ENCODE data around the gene CNOT4.

Gene CNOT4

GRCh38 chr7:135430626-135431025, 79.3 kb downstream of the CNOT4 start:
- DNase-seq (ENCODE audit: low spot score): no peak
- Histone ChIP-seq H4K91ac (ENCODE audit: low read depth, low read length, poor library complexity) (no peak overlapping the region), H2BK12ac (ENCODE audit: low read length) (no peak overlapping the region), H3K27me3 (ENCODE audit: control insufficient read depth in 3 of 3, insufficient read depth in 3 of 3, low read depth in 1 of 3, low read length in 3 of 3) (no peaks in the 10 kb centered on the region), H3K14ac (ENCODE audit: low read length) (no peak overlapping the region), H3K4me2 (ENCODE audit: insufficient read depth, low read length, poor library complexity, severe bottlenecking) (no peak overlapping the region), H3K4ac (ENCODE audit: low read length) (no peak overlapping the region), H2AFZ (ENCODE audit: low read length) (no peak overlapping the region), H4K8ac (ENCODE audit: low read depth, low read length) (no peak overlapping the region), H2BK120ac (ENCODE audit: low read depth, low read length) (no peak overlapping the region), H3K9me3 (replicated peaks in 1 of 2; ENCODE audit: control insufficient read depth in 2 of 2, insufficient read depth in 1 of 2, low read depth in 1 of 2, low read length in 2 of 2) (peaks cover 0 to 11% of the 10 kb centered on the region in 2 donors), H2AK5ac (ENCODE audit: low read depth, low read length) (no peak overlapping the region), H3K4me1 (ENCODE audit: control insufficient read depth in 2 of 2, insufficient read depth in 1 of 2, low read depth in 1 of 2, low read length in 2 of 2) (peaks cover 0 to 2% of the 10 kb centered on the region in 2 donors), H3K36me3 (replicated peaks in 1 of 2; ENCODE audit: control insufficient read depth in 2 of 2, insufficient read depth in 2 of 2, low read length in 2 of 2) (peaks cover 1 to 32% of the 10 kb centered on the region in 2 donors), H3K79me1 (ENCODE audit: low read depth, low read length) (peaks cover 2% of the 10 kb centered on the region), H2BK15ac (ENCODE audit: low read length) (no peak overlapping the region), H2BK5ac (ENCODE audit: low read length) (no peak overlapping the region), H3K18ac (ENCODE audit: low read length) (no peak overlapping the region), H3K27ac (replicated peaks; ENCODE audit: low read length) (no peak overlapping the region), H3K4me3 (ENCODE audit: low read length in 2 of 2) (no peak overlapping the region), H3K23ac (ENCODE audit: low read depth, low read length, poor library complexity) (no peak overlapping the region), H3K9ac (ENCODE audit: low read depth, low read length, poor library complexity) (no peak overlapping the region)
- no CpG with 5 or more reads among the region's 1 CpG for WGBS, 2 donors (ENCODE audit: extremely low coverage in 2 of 2, insufficient read length in 2 of 2, insufficient replicate concordance in 1 of 2)

GRCh38 chr7:135428879-135429278, 81.0 kb downstream of the CNOT4 start:
- no peak overlapping the region for H2BK120ac ChIP-seq (ENCODE audit: low read depth, low read length)
- peaks cover under 1 to 14% of the 10 kb centered on the region in 2 donors for H3K36me3 ChIP-seq (replicated peaks in 1 of 2; ENCODE audit: control insufficient read depth in 2 of 2, insufficient read depth in 2 of 2, low read length in 2 of 2)
- no CpG with 5 or more reads among the region's 1 CpG for WGBS, 2 donors (ENCODE audit: extremely low coverage in 2 of 2, insufficient read length in 2 of 2, insufficient replicate concordance in 1 of 2)
- H3K9me3 ChIP-seq (replicated peaks in 1 of 2; ENCODE audit: control insufficient read depth in 2 of 2, insufficient read depth in 1 of 2, low read depth in 1 of 2, low read length in 2 of 2): no peaks in the 10 kb centered on the region
- no peak overlapping the region for H2BK15ac ChIP-seq (ENCODE audit: low read length)
- H4K8ac ChIP-seq (ENCODE audit: low read depth, low read length): no peak overlapping the region
- no peak overlapping the region for H4K91ac ChIP-seq (ENCODE audit: low read depth, low read length, poor library complexity)
- H2BK5ac ChIP-seq (ENCODE audit: low read length): no peak overlapping the region
- no peak overlapping the region for H3K4me3 ChIP-seq (ENCODE audit: low read length in 2 of 2)
- H2AFZ ChIP-seq (ENCODE audit: low read length): no peak overlapping the region
- H2BK12ac ChIP-seq (ENCODE audit: low read length): no peak overlapping the region
- H3K27ac ChIP-seq (replicated peaks; ENCODE audit: low read length): no peak overlapping the region
- no peak overlapping the region for H3K23ac ChIP-seq (ENCODE audit: low read depth, low read length, poor library complexity)
- peaks cover 2% of the 10 kb centered on the region for H3K79me1 ChIP-seq (ENCODE audit: low read depth, low read length)
- no peak overlapping the region for H3K4ac ChIP-seq (ENCODE audit: low read length)
- no peak overlapping the region for H3K9ac ChIP-seq (ENCODE audit: low read depth, low read length, poor library complexity)
- no peak overlapping the region for H3K4me2 ChIP-seq (ENCODE audit: insufficient read depth, low read length, poor library complexity, severe bottlenecking)
- no peak overlapping the region for H3K14ac ChIP-seq (ENCODE audit: low read length)
- H3K27me3 ChIP-seq (ENCODE audit: control insufficient read depth in 3 of 3, insufficient read depth in 3 of 3, low read depth in 1 of 3, low read length in 3 of 3): no peaks in the 10 kb centered on the region
- no peak for DNase-seq (ENCODE audit: low spot score)
- no peak overlapping the region for H3K18ac ChIP-seq (ENCODE audit: low read length)
- no peak overlapping the region for H2AK5ac ChIP-seq (ENCODE audit: low read depth, low read length)
- peaks cover 0 to 2% of the 10 kb centered on the region in 2 donors for H3K4me1 ChIP-seq (ENCODE audit: control insufficient read depth in 2 of 2, insufficient read depth in 1 of 2, low read depth in 1 of 2, low read length in 2 of 2)

DNA sequence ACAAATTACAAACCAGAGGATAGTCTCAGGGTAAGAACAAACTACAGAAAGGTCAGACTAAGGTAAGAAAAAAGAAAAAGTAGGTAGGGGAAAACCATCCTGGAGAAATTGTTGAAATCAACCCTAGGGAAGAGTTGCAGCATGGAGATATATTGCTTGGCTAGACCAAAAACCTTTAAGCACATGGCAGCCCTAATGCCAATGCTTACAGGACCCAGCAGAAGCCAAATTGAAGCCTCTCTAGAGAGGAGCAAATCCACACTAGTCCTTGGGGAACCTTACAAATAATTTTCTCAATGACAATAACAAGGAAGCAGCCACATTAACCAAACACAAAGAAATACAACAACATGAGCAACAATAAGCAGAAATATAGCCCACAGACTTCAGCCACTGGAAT, 81.9 kb downstream of the CNOT4 start:
- no peak overlapping the region for H3K23ac ChIP-seq (ENCODE audit: low read depth, low read length, poor library complexity)
- H3K36me3 ChIP-seq (replicated peaks in 1 of 2; ENCODE audit: control insufficient read depth in 2 of 2, insufficient read depth in 2 of 2, low read length in 2 of 2): peaks cover 0 to 12% of the 10 kb centered on the region in 2 donors
- H3K4me1 ChIP-seq (ENCODE audit: control insufficient read depth in 2 of 2, insufficient read depth in 1 of 2, low read depth in 1 of 2, low read length in 2 of 2): peaks cover 0 to 2% of the 10 kb centered on the region in 2 donors
- no peak overlapping the region for H4K91ac ChIP-seq (ENCODE audit: low read depth, low read length, poor library complexity)
- H3K18ac ChIP-seq (ENCODE audit: low read length): no peak overlapping the region
- H3K79me1 ChIP-seq (ENCODE audit: low read depth, low read length): peaks cover 2% of the 10 kb centered on the region
- H2AK5ac ChIP-seq (ENCODE audit: low read depth, low read length): no peak overlapping the region
- H3K27me3 ChIP-seq (ENCODE audit: control insufficient read depth in 3 of 3, insufficient read depth in 3 of 3, low read depth in 1 of 3, low read length in 3 of 3): no peaks in the 10 kb centered on the region
- no peak overlapping the region for H3K4me2 ChIP-seq (ENCODE audit: insufficient read depth, low read length, poor library complexity, severe bottlenecking)
- H3K14ac ChIP-seq (ENCODE audit: low read length): no peak overlapping the region
- no peak overlapping the region for H2AFZ ChIP-seq (ENCODE audit: low read length)
- no peak for DNase-seq (ENCODE audit: low spot score)
- H3K27ac ChIP-seq (replicated peaks; ENCODE audit: low read length): no peak overlapping the region
- H3K9me3 ChIP-seq (replicated peaks in 1 of 2; ENCODE audit: control insufficient read depth in 2 of 2, insufficient read depth in 1 of 2, low read depth in 1 of 2, low read length in 2 of 2): no peaks in the 10 kb centered on the region
- no peak overlapping the region for H3K4me3 ChIP-seq (ENCODE audit: low read length in 2 of 2)
- no peak overlapping the region for H3K4ac ChIP-seq (ENCODE audit: low read length)
- H2BK5ac ChIP-seq (ENCODE audit: low read length): no peak overlapping the region
- H2BK12ac ChIP-seq (ENCODE audit: low read length): no peak overlapping the region
- H4K8ac ChIP-seq (ENCODE audit: low read depth, low read length): no peak overlapping the region
- H2BK15ac ChIP-seq (ENCODE audit: low read length): no peak overlapping the region
- H3K9ac ChIP-seq (ENCODE audit: low read depth, low read length, poor library complexity): no peak overlapping the region
- no peak overlapping the region for H2BK120ac ChIP-seq (ENCODE audit: low read depth, low read length)

DNA sequence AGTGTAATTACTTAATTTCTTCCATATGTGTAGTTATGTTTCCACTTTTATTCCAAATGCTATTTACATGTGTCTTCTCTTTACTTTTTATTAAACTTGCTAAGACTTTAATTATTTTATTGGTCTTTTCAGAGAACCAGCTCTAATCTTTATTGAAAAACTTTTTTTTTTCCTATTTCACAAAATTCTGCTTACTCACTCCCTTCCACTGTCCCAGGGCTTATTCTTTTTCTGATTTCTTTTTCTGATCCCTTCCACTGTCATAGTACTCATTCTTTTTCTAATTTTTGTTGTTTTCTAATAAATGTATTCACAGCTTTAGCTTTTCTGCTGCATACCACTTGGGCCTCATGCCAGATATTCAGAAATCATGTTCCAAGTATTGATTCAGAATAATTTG, 82.7 kb downstream of the CNOT4 start:
- no peak overlapping the region for H3K4ac ChIP-seq (ENCODE audit: low read length)
- H3K18ac ChIP-seq (ENCODE audit: low read length): no peak overlapping the region
- no peak overlapping the region for H3K14ac ChIP-seq (ENCODE audit: low read length)
- H3K4me3 ChIP-seq (ENCODE audit: low read length in 2 of 2): no peak overlapping the region
- H3K4me1 ChIP-seq (ENCODE audit: control insufficient read depth in 2 of 2, insufficient read depth in 1 of 2, low read depth in 1 of 2, low read length in 2 of 2): peaks cover 0 to 2% of the 10 kb centered on the region in 2 donors
- no peak overlapping the region for H2BK12ac ChIP-seq (ENCODE audit: low read length)
- H3K36me3 ChIP-seq (replicated peaks in 1 of 2; ENCODE audit: control insufficient read depth in 2 of 2, insufficient read depth in 2 of 2, low read length in 2 of 2): peaks cover 0 to 6% of the 10 kb centered on the region in 2 donors
- H2AK5ac ChIP-seq (ENCODE audit: low read depth, low read length): no peak overlapping the region
- no peak overlapping the region for H2BK120ac ChIP-seq (ENCODE audit: low read depth, low read length)
- no peak overlapping the region for H2AFZ ChIP-seq (ENCODE audit: low read length)
- H2BK15ac ChIP-seq (ENCODE audit: low read length): no peak overlapping the region
- DNase-seq (ENCODE audit: low spot score): no peak
- H3K27ac ChIP-seq (replicated peaks; ENCODE audit: low read length): no peak overlapping the region
- no peaks in the 10 kb centered on the region for H3K9me3 ChIP-seq (replicated peaks in 1 of 2; ENCODE audit: control insufficient read depth in 2 of 2, insufficient read depth in 1 of 2, low read depth in 1 of 2, low read length in 2 of 2)
- H3K79me1 ChIP-seq (ENCODE audit: low read depth, low read length): peaks cover 2% of the 10 kb centered on the region
- H3K23ac ChIP-seq (ENCODE audit: low read depth, low read length, poor library complexity): no peak overlapping the region
- no peak overlapping the region for H3K4me2 ChIP-seq (ENCODE audit: insufficient read depth, low read length, poor library complexity, severe bottlenecking)
- no peaks in the 10 kb centered on the region for H3K27me3 ChIP-seq (ENCODE audit: control insufficient read depth in 3 of 3, insufficient read depth in 3 of 3, low read depth in 1 of 3, low read length in 3 of 3)
- no peak overlapping the region for H2BK5ac ChIP-seq (ENCODE audit: low read length)
- no peak overlapping the region for H3K9ac ChIP-seq (ENCODE audit: low read depth, low read length, poor library complexity)
- H4K8ac ChIP-seq (ENCODE audit: low read depth, low read length): no peak overlapping the region
- H4K91ac ChIP-seq (ENCODE audit: low read depth, low read length, poor library complexity): no peak overlapping the region

All from neuronal stem cell (in vitro differentiated cells).